Thymus (tissue), 2 donors: ENCODE results near the gene TCEAL2. TPM values are rescaled to one million over a fixed set of nuclear protein-coding genes. Genes with fewer than 3 reads are reported as not detected.

Source experiments
- polyA plus RNA-seq: library from polyadenylated mRNA; stranded (reverse); fragments of 200-250 nt; gene quantifications from one replicate; pipeline ENCODE4 v1.2.3, GENCODE V29; 2013
- total RNA-seq: library from RNA; stranded (reverse); fragments of 120-200 nt; gene quantifications from one replicate; pipeline ENCODE4 v1.2.4, GENCODE V29; 2013
- donor health status: healthy.

The TCEAL2 gene
- total and polyA plus RNA-seq, 2 donors, result 0.09 to 1.5 TPM

Other genes with a start within 250 kb of the TCEAL2 start
- 5.1 TPM for gene ZMAT1, start 193.7 kb upstream of the TCEAL2 start, total RNA-seq
- 50.0 TPM for gene ZMAT1, start 193.7 kb upstream of the TCEAL2 start, polyA plus RNA-seq
- gene TCEAL6, start 16.8 kb downstream of the TCEAL2 start, total RNA-seq, result not detected
- gene TCEAL6, start 16.8 kb downstream of the TCEAL2 start, polyA plus RNA-seq, result 0.02 TPM
- not detected for gene BEX5, start 30.3 kb downstream of the TCEAL2 start, total RNA-seq
- 1.4 TPM for gene BEX5, start 30.3 kb downstream of the TCEAL2 start, polyA plus RNA-seq
- gene TCP11X1, start 89.6 kb downstream of the TCEAL2 start, total RNA-seq, result not detected
- gene TCP11X1, start 89.6 kb downstream of the TCEAL2 start, polyA plus RNA-seq, result not detected
- gene NXF2, start 121.5 kb downstream of the TCEAL2 start, total RNA-seq, result not detected
- gene NXF2, start 121.5 kb downstream of the TCEAL2 start, polyA plus RNA-seq, result not detected